ENCODE data around the gene INTS11.

Gene INTS11

GRCh38 chr1:1297802-1298424 is 26.5 kb downstream of the INTS11 start:
- no peak for DNase-seq

GRCh38 chr1:1296070-1297061 is 28.1 kb downstream of the INTS11 start:
- no peak overlapping the region for H3K4me3 ChIP-seq (ENCODE audit: low read depth, low read length)
- H3K36me3 ChIP-seq (replicated peaks) = peaks cover 5% of the 10 kb centered on the region
- no peak for DNase-seq
- H3K27me3 ChIP-seq (replicated peaks) = no peaks in the 10 kb centered on the region
- in situ Hi-C loops (cut with HindIII; ENCODE audit: low pct_ligation_motif_present, low sequenced_read_pairs) = no loop called here
- no peak overlapping the region for H3K27ac ChIP-seq
- TF ChIP-seq CTCF (IDR thresholded peaks at IDR 0.05; ENCODE audit: low read depth, low read length, missing control alignments) = no peak

More at GRCh38 chr1:1297802-1298424, 26.5 kb downstream of the INTS11 start:
- Histone ChIP-seq H3K27ac (no peak overlapping the region), H3K36me3 (replicated peaks) (peaks cover 5% of the 10 kb centered on the region), H3K27me3 (replicated peaks) (no peaks in the 10 kb centered on the region), H3K4me3 (ENCODE audit: low read depth, low read length) (no peak overlapping the region)
- TF ChIP-seq CTCF (IDR thresholded peaks at IDR 0.05; ENCODE audit: low read depth, low read length, missing control alignments) = no peak
- in situ Hi-C loops (cut with HindIII; ENCODE audit: low pct_ligation_motif_present, low sequenced_read_pairs) = no loop called here

- Histone ChIP-seq H3K36me3 (replicated peaks) (peaks cover 5% of the 10 kb centered on the region), H3K27ac (no peak overlapping the region), H3K27me3 (replicated peaks) (no peaks in the 10 kb centered on the region), H3K4me3 (ENCODE audit: low read depth, low read length) (no peak overlapping the region)
- in situ Hi-C loops (cut with HindIII; ENCODE audit: low pct_ligation_motif_present, low sequenced_read_pairs) = no loop called here
- DNase-seq = no peak
- no peak for TF ChIP-seq CTCF (IDR thresholded peaks at IDR 0.05; ENCODE audit: low read depth, low read length, missing control alignments)
These were observed 29.1 kb downstream of the INTS11 start for GRCh38 chr1:1295154-1295923.

GRCh38 chr1:1294250-1294890 is 30.1 kb downstream of the INTS11 start:
- no peak for TF ChIP-seq CTCF (IDR thresholded peaks at IDR 0.05; ENCODE audit: low read depth, low read length, missing control alignments)
- Histone ChIP-seq H3K36me3 (replicated peaks) (peaks cover 5% of the 10 kb centered on the region), H3K27me3 (replicated peaks) (no peaks in the 10 kb centered on the region)

More at GRCh38 chr1:1294250-1294890, 30.1 kb downstream of the INTS11 start:
- Histone ChIP-seq H3K4me3 (ENCODE audit: low read depth, low read length) (no peak overlapping the region), H3K27ac (no peak overlapping the region)
- no peak for DNase-seq
- in situ Hi-C loops (cut with HindIII; ENCODE audit: low pct_ligation_motif_present, low sequenced_read_pairs) = no loop called here
